HCEC 1CT (cell line): ENCODE data around the gene ANKRD53.
"Not testable (repeated sequence)": the region's sequence is repeated elsewhere in the genome, so short reads cannot be mapped to it uniquely, and the experiment has no call there.

ENCODE experiments used
- DNase-seq: peaks from one replicate; pipeline ENCODE4 v3.0.0-alpha.2; 2017

ANKRD53 gene

DNA sequence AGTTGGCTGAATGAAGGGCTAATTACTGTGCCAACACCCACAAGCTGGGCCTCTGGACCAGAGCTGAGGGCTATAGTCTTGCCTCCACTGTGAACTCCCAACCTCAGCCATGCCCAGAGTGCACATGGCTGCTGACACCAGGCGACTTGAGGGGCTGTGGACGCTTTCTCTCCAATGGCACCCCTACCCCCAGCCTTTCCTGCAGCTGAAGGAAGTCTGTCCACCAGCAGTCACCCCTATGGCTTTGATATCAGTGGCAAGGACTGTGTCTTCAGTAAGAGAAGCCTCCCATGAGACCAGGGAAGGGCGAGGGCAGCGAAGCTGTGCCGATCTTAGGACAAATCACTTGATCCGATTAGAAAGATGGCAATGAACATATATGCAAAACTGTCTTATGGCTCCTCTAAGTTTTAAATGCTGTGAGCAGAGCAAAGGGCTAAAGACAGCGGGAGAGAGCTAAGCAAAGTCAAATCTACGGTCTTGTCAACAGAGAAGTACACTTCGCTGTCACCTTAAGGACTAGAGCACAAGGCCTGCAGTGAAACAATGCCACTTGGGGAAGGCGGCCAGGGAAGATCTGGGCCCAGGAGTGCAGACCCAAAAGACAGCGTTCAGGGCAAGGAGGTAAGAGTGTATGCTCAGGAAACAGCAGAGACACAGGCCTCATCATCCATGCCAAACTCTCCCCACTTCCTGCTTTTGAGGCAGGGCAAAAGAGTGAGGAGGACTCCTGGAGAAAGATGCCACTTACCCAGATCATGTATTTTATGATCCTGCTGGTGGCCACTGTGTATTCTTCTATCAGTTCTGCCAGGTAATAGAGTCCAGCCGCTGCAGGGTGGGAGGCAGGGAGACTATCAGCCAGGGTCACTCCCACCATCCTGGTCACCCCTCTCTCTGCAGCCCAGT is 14.8 kb downstream of the ANKRD53 start:
- no peak for DNase-seq

- DNase-seq = no peak
Measured at GRCh38 chr2:70994009-70994698, 15.7 kb downstream of the ANKRD53 start.

DNA sequence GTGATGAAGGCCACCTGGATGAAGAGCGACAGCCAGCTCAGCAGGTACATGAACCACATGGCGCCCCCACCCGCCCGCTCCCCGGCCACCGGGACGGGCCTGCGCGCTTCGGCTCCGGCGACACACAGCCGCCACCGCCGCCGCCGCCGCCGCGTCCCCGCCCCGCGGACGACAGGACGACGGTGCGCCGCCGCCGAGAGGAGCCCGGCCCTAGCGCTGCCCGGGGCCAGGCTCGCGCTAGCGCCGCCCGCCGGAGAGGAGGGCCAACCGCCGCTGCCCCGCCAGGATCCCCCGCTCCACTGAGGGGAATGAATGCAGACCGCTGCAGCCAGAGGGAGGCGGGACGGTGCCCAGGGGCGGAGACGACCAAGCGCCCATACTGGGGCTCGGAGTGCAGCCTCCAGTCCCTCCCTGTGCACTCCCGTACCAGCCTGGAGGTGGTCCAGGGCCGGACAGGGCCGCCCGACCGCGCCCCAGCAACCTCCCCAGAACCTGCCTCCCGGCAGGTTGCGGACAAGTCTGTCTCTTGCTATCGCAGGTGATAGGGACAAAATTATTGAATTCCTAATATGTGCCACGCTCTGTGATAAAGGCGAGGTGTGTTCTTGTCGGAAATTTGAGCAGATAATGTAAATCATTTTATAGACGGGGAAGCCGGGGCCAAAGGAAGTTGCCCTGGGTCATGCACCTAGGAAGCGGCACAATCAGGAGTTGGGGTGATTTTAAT is 16.4 kb downstream of the ANKRD53 start, which contains the start of gene TEX261:
Gene TEX261 (minus strand): TSS at position 175 of the 727 bp plus-strand sequence. CDS start 116 bp downstream, at position 59.
- DNase-seq = peak; percentile 82

DNA sequence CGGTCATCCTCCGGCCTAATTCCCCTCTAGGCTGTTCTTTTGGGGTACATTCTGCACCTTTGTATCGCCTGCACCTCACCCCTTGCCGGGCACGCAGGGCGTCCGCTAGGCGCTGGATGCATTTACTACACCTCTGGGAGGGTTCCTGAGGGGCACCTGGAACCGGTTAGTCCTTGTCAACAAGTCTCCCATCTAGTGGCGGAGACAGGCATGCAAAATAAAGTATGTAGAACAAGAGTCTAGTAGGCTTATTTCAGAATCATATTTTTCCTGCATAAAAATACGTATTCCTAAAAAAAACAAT is 16.9 kb downstream of the ANKRD53 start:
- no peak for DNase-seq

DNA sequence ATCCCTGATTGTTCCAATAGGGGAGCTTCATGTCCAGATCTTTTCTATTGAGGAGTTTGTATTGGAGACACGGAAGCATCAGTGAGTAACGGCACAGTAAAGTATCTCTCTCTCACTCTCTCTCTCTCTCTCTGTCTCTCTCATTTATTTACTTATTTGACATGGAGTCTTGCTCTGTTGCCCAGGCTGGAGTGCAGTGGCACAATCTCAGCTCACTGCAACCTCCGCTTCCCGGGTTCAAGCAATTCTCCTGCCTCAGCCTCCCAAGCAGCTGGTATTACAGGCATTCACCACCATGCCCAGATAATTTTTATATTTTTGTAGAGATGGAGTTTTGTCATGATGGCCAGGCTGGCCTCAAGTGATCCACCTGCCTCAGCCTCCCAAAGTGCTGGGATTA is 20.5 kb downstream of the ANKRD53 start:
- not testable (repeated sequence) for DNase-seq

GRCh38 chr2:70999362-70999761 is 20.9 kb downstream of the ANKRD53 start:
- no peak for DNase-seq

DNA sequence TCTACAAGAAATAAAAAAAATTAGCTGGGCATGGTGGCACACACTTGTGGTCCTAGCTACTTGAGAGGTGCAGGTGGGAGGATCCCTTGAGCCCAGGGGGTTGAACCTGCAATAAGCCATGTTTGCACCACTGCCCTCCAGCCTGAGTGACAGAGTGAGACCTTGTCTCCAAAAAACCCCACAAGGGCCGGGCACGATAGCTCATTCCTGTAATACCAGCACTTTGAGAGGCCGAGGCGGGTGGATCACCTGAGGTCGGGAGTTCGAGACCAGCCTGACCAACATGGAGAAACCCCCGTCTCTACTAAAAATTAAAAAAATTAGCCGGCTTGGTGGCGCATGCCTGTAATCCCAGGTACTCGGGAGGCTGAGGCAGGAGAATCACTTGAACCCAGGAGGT is 21.5 kb downstream of the ANKRD53 start:
- not testable (repeated sequence) for DNase-seq

DNA sequence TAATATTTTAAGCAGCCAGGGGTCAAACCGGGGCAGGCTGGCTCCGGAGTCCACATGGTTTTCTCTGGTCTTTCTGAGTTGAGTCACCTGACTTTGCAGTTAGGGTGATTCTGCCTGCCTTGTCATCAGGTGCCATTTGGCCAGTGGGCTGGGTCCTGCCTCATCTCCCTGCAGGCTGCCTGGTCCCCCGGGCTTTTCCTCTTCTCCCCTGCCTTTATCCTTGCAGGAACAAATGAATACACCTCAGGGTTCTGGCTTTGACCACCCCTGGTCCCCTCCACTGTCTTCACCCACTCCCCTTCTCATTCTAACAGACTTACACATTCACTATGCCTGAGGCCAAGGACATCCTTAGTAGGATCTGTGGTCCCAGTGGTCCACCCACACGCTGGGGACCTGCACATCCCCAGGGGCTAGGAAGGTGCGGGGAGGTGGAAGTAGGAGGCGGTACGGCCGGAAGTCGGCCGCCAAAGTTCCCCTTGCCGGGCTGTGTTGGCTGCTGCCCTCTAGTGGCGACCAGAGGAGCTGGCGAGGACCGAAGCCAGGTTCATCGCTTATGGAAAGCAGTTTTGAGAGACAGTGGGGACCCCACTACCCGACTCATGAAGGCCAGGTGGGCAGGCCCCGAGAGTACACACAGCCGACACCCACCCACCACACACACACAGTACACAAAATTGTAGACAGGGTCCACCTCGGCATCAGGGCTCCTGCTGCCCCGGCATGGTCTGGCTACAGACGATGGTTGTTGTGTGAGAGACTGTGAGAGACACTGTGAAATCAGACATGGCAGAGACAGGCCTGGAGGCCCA is 22.6 kb downstream of the ANKRD53 start:
- peak; percentile 51 for DNase-seq

- DNase-seq = no peak
Measured at GRCh38 chr2:71001592-71001927, 23.1 kb downstream of the ANKRD53 start.

DNA sequence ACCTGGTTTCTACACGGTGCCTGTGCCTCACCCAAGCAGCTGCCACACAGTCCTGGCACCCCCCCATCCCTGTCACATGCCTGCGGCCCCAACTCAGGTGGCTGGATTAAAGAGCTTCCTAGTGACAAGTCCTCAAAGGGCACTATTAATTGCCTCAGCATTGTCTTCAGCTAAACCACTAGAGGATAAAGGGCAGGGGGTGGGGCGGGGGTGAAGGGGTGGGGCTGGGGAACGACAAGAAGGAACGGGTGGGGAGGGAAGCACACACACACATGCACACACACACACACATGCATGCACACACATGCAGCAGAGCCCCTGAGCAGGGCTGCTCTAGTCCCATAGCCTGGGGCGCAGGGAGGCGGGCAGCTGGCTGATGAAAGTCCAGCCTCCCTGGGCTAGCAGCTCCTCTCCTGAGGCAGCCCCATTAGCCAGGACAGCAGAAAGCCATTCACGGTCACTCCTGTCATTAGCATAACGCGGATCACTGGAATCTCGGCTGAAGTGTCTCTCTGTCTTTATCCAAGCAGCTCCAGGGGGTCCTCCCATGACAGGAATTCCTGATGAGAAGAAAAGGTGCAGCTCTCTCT is 23.6 kb downstream of the ANKRD53 start:
- no peak for DNase-seq

DNA sequence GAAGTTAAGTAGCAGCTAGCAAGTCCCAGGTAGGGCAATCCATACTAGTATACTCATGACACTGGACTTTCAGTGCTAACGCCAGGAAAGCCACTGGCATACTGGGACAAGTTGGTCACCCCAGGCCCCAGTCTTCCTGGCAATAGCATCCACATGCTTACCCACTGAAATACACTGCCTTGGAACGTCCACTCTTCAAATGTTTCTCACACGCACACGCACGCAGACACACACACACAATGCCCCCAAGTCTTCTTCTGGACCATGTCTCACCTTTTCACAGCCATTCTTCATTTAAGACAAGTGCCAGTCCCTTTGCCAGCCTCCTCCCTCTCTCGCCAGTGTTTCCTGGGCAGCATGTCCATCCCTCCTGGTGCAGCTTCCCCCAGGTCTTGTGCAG is 25.0 kb downstream of the ANKRD53 start:
- no peak for DNase-seq

- no peak for DNase-seq
Measured at GRCh38 chr2:71003966-71004755, 25.7 kb downstream of the ANKRD53 start.

DNA sequence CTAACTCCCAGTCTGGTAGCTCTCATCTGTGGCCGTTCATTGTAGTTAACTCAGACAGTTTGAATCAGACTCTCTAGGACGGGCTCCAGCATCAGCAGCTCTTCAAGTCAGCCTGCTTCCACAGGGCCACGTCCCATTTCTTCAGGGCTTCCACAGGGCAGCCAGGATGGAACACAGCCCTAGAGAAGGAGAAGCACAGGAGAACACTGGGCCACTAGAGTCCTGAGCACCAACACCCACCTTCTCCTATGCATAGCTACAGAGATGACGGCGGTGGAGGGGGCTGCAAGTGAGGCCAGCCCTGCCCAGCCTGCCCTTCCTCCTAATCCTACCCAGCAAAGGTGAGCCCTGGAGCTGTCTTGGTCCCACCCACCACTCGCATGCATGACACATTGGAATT is 26.4 kb downstream of the ANKRD53 start:
- no peak for DNase-seq

GRCh38 chr2:71005271-71006202 is 27.1 kb downstream of the ANKRD53 start:
- DNase-seq = no peak

- no peak for DNase-seq
Measured at GRCh38 chr2:71006323-71006722, 27.9 kb downstream of the ANKRD53 start.

- DNase-seq = no peak
Measured at GRCh38 chr2:71006955-71007799, 28.7 kb downstream of the ANKRD53 start.

DNA sequence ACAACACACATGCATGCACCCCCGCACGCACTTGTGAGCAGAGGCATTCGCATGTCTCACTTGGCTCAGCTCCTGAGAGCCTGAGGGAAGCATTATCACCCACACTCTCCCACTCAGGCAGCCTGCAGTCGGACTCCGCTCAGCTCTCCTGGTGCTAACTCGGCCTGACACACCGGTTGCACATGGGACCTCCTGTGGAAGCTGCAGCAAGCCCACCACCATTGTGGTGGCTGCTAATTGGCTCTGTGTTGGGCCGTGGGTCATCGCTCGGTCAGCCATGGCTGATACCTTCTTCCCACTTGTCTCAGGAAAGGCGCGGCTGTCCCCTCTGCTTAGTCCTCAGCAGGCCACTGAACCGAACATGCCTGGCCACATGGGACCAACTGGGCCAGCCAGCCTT is 29.9 kb downstream of the ANKRD53 start:
- no peak for DNase-seq

- DNase-seq = not testable (repeated sequence)
Measured at GRCh38 chr2:71011786-71012185, 33.4 kb downstream of the ANKRD53 start.

- DNase-seq = no peak
Measured at GRCh38 chr2:71018625-71019024, 40.2 kb downstream of the ANKRD53 start.
